KMS-11 (cell line): Measurements from ENCODE around the gene BMPR1A.

Experiments used
- H2AFZ ChIP-seq: fragments of 200-600 bp; sonication (generic); 2 replicates; pipeline ENCODE4 v1.6.1; 2016; ENCODE audit warnings: antibody characterized with exemption, mixed run types, low read depth
- H3K27ac ChIP-seq: fragments of 200-600 bp; sonication (generic); 2 replicates; pipeline ENCODE4 v1.6.1; 2016; ENCODE audit warnings: mild to moderate bottlenecking, mixed run types
- H3K27me3 ChIP-seq: fragments of 200-600 bp; sonication (generic); 2 replicates; pipeline ENCODE4 v1.6.1; 2017; ENCODE audit warnings: mild to moderate bottlenecking, low read depth, mixed run types, moderate library complexity; ENCODE audit not compliant: insufficient read depth
- H3K36me3 ChIP-seq: fragments of 200-600 bp; sonication (generic); 2 replicates; pipeline ENCODE4 v1.6.1; 2017; ENCODE audit warnings: mild to moderate bottlenecking, mixed run types; ENCODE audit not compliant: insufficient read depth
- H3K4me1 ChIP-seq: fragments of 200-600 bp; sonication (generic); 2 replicates; pipeline ENCODE4 v1.6.1; 2016; ENCODE audit warnings: mild to moderate bottlenecking, low read depth, mixed run types; ENCODE audit not compliant: poor library complexity, severe bottlenecking
- H3K4me2 ChIP-seq: fragments of 200-600 bp; sonication (generic); 2 replicates; pipeline ENCODE4 v1.7.0; 2016; ENCODE audit warnings: mild to moderate bottlenecking, mixed run types
- H3K4me3 ChIP-seq: fragments of 200-600 bp; sonication (generic); IDR thresholded peaks from 2 replicates; pipeline ENCODE4 v1.6.1; 2017; ENCODE audit warnings: low read depth, low read length, mixed read lengths; ENCODE audit not compliant: insufficient read depth
- H3K79me2 ChIP-seq: fragments of 200-600 bp; sonication (generic); 2 replicates; pipeline ENCODE4 v1.6.1; 2016; ENCODE audit warnings: low read depth, mixed run types; ENCODE audit not compliant: insufficient read depth
- H3K9ac ChIP-seq: fragments of 200-600 bp; sonication (generic); 2 replicates; pipeline ENCODE4 v1.6.1; 2016; ENCODE audit warnings: mild to moderate bottlenecking, mixed run types
- H4K20me1 ChIP-seq: fragments of 200-600 bp; sonication (generic); 2 replicates; pipeline ENCODE4 v1.6.1; 2016; ENCODE audit warnings: mild to moderate bottlenecking, mixed run types; ENCODE audit not compliant: insufficient read depth
- TF ChIP-seq, protein P1 (sequence below): fragments of 200-600 bp; sonication (generic); conservative IDR thresholded peaks from 2 replicates; pipeline ENCODE4 v1.6.1; 2017; ENCODE audit warnings: low read depth, mild to moderate bottlenecking, antibody characterized with exemption, low read length, moderate library complexity, mixed read lengths

Gene BMPR1A

DNA sequence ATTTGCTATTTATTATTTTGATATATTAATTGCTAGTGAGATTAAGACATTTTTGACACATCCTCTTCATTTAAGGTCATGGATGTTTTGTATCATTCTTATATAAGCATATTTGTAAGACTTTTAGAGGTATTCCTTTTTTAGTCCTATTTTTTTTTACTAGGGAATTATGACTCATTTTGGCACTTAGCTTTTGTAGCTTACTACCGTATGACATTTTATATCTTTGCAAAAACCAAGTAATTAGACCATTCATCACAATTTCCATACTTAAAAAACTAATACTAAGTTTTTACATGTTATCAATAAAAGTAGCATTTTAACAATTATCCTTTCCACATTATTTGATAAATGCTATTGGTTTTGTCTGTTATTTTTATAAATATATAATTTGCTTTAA is 41.6 kb downstream of the BMPR1A start:
- no peak overlapping the region for H3K27ac ChIP-seq
- H4K20me1 ChIP-seq, result no peaks in the 10 kb centered on the region
- TF ChIP-seq, protein P1, sequence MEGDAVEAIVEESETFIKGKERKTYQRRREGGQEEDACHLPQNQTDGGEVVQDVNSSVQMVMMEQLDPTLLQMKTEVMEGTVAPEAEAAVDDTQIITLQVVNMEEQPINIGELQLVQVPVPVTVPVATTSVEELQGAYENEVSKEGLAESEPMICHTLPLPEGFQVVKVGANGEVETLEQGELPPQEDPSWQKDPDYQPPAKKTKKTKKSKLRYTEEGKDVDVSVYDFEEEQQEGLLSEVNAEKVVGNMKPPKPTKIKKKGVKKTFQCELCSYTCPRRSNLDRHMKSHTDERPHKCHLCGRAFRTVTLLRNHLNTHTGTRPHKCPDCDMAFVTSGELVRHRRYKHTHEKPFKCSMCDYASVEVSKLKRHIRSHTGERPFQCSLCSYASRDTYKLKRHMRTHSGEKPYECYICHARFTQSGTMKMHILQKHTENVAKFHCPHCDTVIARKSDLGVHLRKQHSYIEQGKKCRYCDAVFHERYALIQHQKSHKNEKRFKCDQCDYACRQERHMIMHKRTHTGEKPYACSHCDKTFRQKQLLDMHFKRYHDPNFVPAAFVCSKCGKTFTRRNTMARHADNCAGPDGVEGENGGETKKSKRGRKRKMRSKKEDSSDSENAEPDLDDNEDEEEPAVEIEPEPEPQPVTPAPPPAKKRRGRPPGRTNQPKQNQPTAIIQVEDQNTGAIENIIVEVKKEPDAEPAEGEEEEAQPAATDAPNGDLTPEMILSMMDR, result no peak
- no peak overlapping the region for H2AFZ ChIP-seq
- no peak overlapping the region for H3K4me3 ChIP-seq
- peak overlapping the region; percentile 62 for H3K4me2 ChIP-seq
- peaks cover 35% of the 10 kb centered on the region for H3K4me1 ChIP-seq
- H3K9ac ChIP-seq, result no peak overlapping the region
- H3K27me3 ChIP-seq, result no peaks in the 10 kb centered on the region; the same call in 1 of the 2 replicates
- H3K79me2 ChIP-seq, result no peaks in the 10 kb centered on the region
- no peaks in the 10 kb centered on the region for H3K36me3 ChIP-seq

DNA sequence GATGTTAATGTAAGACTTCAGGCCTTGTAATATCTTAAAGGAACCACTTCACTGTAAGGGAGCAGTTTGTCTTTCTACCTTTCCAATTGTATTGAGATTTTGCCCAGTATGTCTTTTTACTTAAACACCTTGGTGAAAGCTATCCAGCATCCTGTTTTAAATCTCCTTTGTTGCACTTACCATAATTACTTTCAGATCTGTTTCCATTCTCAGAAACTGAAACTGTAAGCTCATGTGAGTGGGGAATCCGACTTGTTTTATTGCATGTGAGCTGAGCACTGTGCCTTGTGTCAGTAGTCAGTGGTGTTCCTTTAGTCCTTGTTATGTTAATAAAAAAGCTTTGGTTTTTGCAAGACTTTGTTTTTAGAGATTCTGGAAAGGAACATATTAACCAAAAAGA is 42.2 kb downstream of the BMPR1A start:
- TF ChIP-seq, protein P1, result no peak
- Histone ChIP-seq H3K79me2 (no peaks in the 10 kb centered on the region), H4K20me1 (no peaks in the 10 kb centered on the region), H2AFZ (no peak overlapping the region), H3K27me3 (no peaks in the 10 kb centered on the region; the same call in 1 of the 2 replicates), H3K4me1 (peaks cover 35% of the 10 kb centered on the region), H3K4me2 (peak overlapping the region; percentile 62), H3K36me3 (no peaks in the 10 kb centered on the region), H3K27ac (no peak overlapping the region), H3K4me3 (no peak overlapping the region), H3K9ac (no peak overlapping the region)

GRCh38 chr10:86799188-86799845 is 42.9 kb downstream of the BMPR1A start:
- no peak overlapping the region for H2AFZ ChIP-seq
- no peaks in the 10 kb centered on the region for H3K36me3 ChIP-seq
- no peaks in the 10 kb centered on the region for H3K79me2 ChIP-seq
- H3K4me2 ChIP-seq, result peak overlapping the region; percentile 62
- H3K27ac ChIP-seq, result no peak overlapping the region
- no peak overlapping the region for H3K4me3 ChIP-seq
- TF ChIP-seq, protein P1, result no peak
- H3K4me1 ChIP-seq, result peaks cover 35% of the 10 kb centered on the region
- no peak overlapping the region for H3K9ac ChIP-seq
- no peaks in the 10 kb centered on the region; the same call in 1 of the 2 replicates for H3K27me3 ChIP-seq
- no peaks in the 10 kb centered on the region for H4K20me1 ChIP-seq

DNA sequence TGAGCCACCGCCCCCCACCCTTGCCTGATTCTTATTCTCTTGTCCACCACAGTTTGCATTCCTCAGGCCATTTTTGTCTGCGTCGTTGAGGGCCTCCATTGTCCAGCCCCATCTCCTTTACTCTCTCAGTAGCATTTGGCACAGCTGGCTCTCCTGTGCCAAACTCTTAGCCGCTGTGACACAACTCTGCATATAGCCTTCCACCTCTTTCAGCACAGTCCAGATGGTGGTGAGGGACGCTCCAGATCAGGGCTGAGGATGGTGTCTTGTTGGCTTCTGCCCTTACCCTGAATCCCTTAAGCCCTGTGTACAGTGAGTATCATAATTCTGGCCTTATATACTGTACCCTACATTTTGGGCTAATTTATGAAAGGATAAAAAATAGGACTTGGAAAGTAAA is 45.6 kb downstream of the BMPR1A start:
- Histone ChIP-seq H3K27ac (no peak overlapping the region), H3K9ac (no peak overlapping the region), H3K79me2 (no peaks in the 10 kb centered on the region), H3K27me3 (no peaks in the 10 kb centered on the region; the same call in 1 of the 2 replicates), H2AFZ (no peak overlapping the region), H3K4me1 (peaks cover 22% of the 10 kb centered on the region), H3K4me3 (no peak overlapping the region), H3K36me3 (no peaks in the 10 kb centered on the region), H4K20me1 (no peaks in the 10 kb centered on the region), H3K4me2 (no peak overlapping the region)
- TF ChIP-seq, protein P1, result no peak
